Measurements from ENCODE around the gene SLC12A8. TPM values are rescaled to one million over a fixed set of nuclear protein-coding genes. Genes with fewer than 3 reads are reported as not detected.
A peak's percentile ranks its signal among the peaks of the same experiment; 100 is the strongest.

The SLC12A8 gene
- total and polyA plus RNA-seq, 2 donors (not counting 1 experiment from before 2014, with no cell fraction given) = 0.57 to 1.1 TPM

- no peaks in the 10 kb centered on the region for H3K36me3 ChIP-seq (replicated peaks in 1 of 2; ENCODE audit: control extremely low read depth in 1 of 2, control insufficient read depth in 1 of 2, extremely low read depth in 1 of 2, insufficient read depth in 2 of 2, low read length in 1 of 2)
- WGBS (ENCODE audit: insufficient coverage) = 19% methylated on average over 17 of the region's 17 CpGs
- intact Hi-C loops (cut with micrococcal nuclease) = loop anchor here (5.0 kb wide), 1 partner anchor 92 kb away; the partner anchor contains the start of gene HEG1
- no peaks in the 10 kb centered on the region for H3K27me3 ChIP-seq (replicated peaks in 1 of 4; ENCODE audit: control extremely low read depth in 1 of 4, control insufficient read depth in 3 of 4, insufficient read depth in 4 of 4, low read length in 3 of 4)
- H3K9me3 Mint-ChIP-seq (ENCODE audit: insufficient read depth) = no peaks in the 10 kb centered on the region
- peaks cover 0 to 11% (median 0%) of the 10 kb centered on the region in 3 donors for H3K9me3 ChIP-seq (ENCODE audit: control extremely low read depth in 1 of 3, control insufficient read depth in 2 of 3, insufficient read depth in 1 of 3, low read length in 2 of 3)
- peak overlapping the region; percentile 55 for H2AFZ ChIP-seq (ENCODE audit: insufficient read depth, low read depth, low read length, poor library complexity, severe bottlenecking)
- peak overlapping the region; percentile 1 for H3K4me3 Mint-ChIP-seq
- H3K27ac ChIP-seq (ENCODE audit: low read length in 2 of 2) = peak overlapping the region; percentile 47 to 53
- H4K20me1 ChIP-seq (ENCODE audit: control insufficient read depth, insufficient read depth, low read length, poor library complexity, severe bottlenecking) = no peaks in the 10 kb centered on the region
- ChIA-PET CTCF (no interaction called here), POLR2A (no interaction called here)
- H3K4me2 ChIP-seq (replicated peaks; ENCODE audit: low read depth, low read length, poor library complexity, severe bottlenecking) = peak overlapping the region; percentile 62
- H3K4me1 Mint-ChIP-seq = peaks cover 48% of the 10 kb centered on the region
- DNase-seq = peak; percentile 77
- ATAC-seq (ENCODE audit: low read depth) = peak; percentile 35
- no peaks in the 10 kb centered on the region for H3K79me2 ChIP-seq (ENCODE audit: control insufficient read depth, insufficient read depth, low read length)
- no peaks in the 10 kb centered on the region for H3K27me3 Mint-ChIP-seq
- peak overlapping the region; percentile 14 for H3K9ac ChIP-seq (ENCODE audit: low read length)
- H3K4me3 ChIP-seq (ENCODE audit: control extremely low read depth in 1 of 5, extremely low read depth in 1 of 5, insufficient read depth in 1 of 5, low read depth in 2 of 5, low read length in 4 of 5) = no peak overlapping the region
- peak overlapping the region; percentile 60 for H3K27ac Mint-ChIP-seq
- H3K4me1 ChIP-seq (ENCODE audit: control insufficient read depth in 2 of 2, insufficient read depth in 2 of 2, low read length in 2 of 2) = peaks cover 39 to 64% of the 10 kb centered on the region in 2 donors
- TF ChIP-seq CTCF (IDR thresholded peaks at IDR 0.05) (no peak), EZH2 (IDR thresholded peaks at IDR 0.05; ENCODE audit: borderline replicate concordance, insufficient read depth, low read depth, low read length, poor library complexity, severe bottlenecking) (no peak)
Observed at GRCh38 chr3:125148836-125149235, 63.7 kb downstream of the SLC12A8 start.

GRCh38 chr3:125148016-125148812 is 64.3 kb downstream of the SLC12A8 start:
- 48% methylated on average over 5 of the region's 7 CpGs for WGBS (ENCODE audit: insufficient coverage)
- Mint-ChIP-seq H3K9me3 (ENCODE audit: insufficient read depth) (no peaks in the 10 kb centered on the region), H3K4me3 (peak overlapping the region; percentile 1), H3K4me1 (peaks cover 49% of the 10 kb centered on the region), H3K27ac (peak overlapping the region; percentile 75), H3K27me3 (no peaks in the 10 kb centered on the region)
- no peak for TF ChIP-seq EZH2 (IDR thresholded peaks at IDR 0.05; ENCODE audit: borderline replicate concordance, insufficient read depth, low read depth, low read length, poor library complexity, severe bottlenecking)
- no peak for TF ChIP-seq CTCF (IDR thresholded peaks at IDR 0.05)
- ATAC-seq (ENCODE audit: low read depth) (no peak), DNase-seq (peak; percentile 29)
- Histone ChIP-seq H3K4me3 (ENCODE audit: control extremely low read depth in 1 of 5, extremely low read depth in 1 of 5, insufficient read depth in 1 of 5, low read depth in 2 of 5, low read length in 4 of 5) (peak overlapping the region in 1 of 5 experiments; percentile 24), H3K36me3 (replicated peaks in 1 of 2; ENCODE audit: control extremely low read depth in 1 of 2, control insufficient read depth in 1 of 2, extremely low read depth in 1 of 2, insufficient read depth in 2 of 2, low read length in 1 of 2) (no peaks in the 10 kb centered on the region), H3K4me2 (replicated peaks; ENCODE audit: low read depth, low read length, poor library complexity, severe bottlenecking) (peak overlapping the region; percentile 62), H3K27me3 (replicated peaks in 1 of 4; ENCODE audit: control extremely low read depth in 1 of 4, control insufficient read depth in 3 of 4, insufficient read depth in 4 of 4, low read length in 3 of 4) (no peaks in the 10 kb centered on the region), H3K9ac (ENCODE audit: low read length) (peak overlapping the region; percentile 14), H3K27ac (ENCODE audit: low read length in 2 of 2) (peak overlapping the region; percentile 47 to 53), H3K9me3 (ENCODE audit: control extremely low read depth in 1 of 3, control insufficient read depth in 2 of 3, insufficient read depth in 1 of 3, low read length in 2 of 3) (peaks cover 0 to 11% (median 0%) of the 10 kb centered on the region in 3 donors), H2AFZ (ENCODE audit: insufficient read depth, low read depth, low read length, poor library complexity, severe bottlenecking) (peak overlapping the region; percentile 55), H3K4me1 (ENCODE audit: control insufficient read depth in 2 of 2, insufficient read depth in 2 of 2, low read length in 2 of 2) (peaks cover 43 to 70% of the 10 kb centered on the region in 2 donors), H3K79me2 (ENCODE audit: control insufficient read depth, insufficient read depth, low read length) (no peaks in the 10 kb centered on the region), H4K20me1 (ENCODE audit: control insufficient read depth, insufficient read depth, low read length, poor library complexity, severe bottlenecking) (no peaks in the 10 kb centered on the region)
- intact Hi-C loops (cut with micrococcal nuclease) = loop anchor here (5.0 kb wide), 1 partner anchor 91 kb away; the partner anchor contains the start of gene HEG1
- ChIA-PET POLR2A (no interaction called here), CTCF (no interaction called here)

Measured in B cell (primary cell).